Adrenal gland (tissue), 12 donors: Measurements from ENCODE around the gene FAM240A. TPM values are rescaled to one million over a fixed set of nuclear protein-coding genes. Genes with fewer than 3 reads are reported as not detected.

Source experiments
- DNase-seq, 7 donors: peaks; one replicate each; pipeline ENCODE4 v3.0.0-alpha.2; 2019 to 2020
- H3K27ac ChIP-seq, 5 donors: fragments of 200-600 bp; sonication (generic) in 4 of 5; 1 replicate in 3 of 5; 2 replicates in 2 of 5; pipeline versions ENCODE4 v1.5.1 to v1.8.0; 2016 to 2020; ENCODE audit warnings: mild to moderate bottlenecking in 1 of 5
- H3K27me3 ChIP-seq: fragments of 200-600 bp; 2 replicates; pipeline ENCODE4 v1.8.0; 2021
- H3K36me3 ChIP-seq, 2 donors: fragments of 200-600 bp; replicated peaks in 1 of 2; 1 replicate in 1 of 2; 2 replicates in 1 of 2; pipeline versions ENCODE4 v1.5.1 to v1.8.0; 2018 to 2022
- H3K4me1 ChIP-seq, 2 donors: fragments of 200-600 bp; replicated peaks in 1 of 2; 1 replicate in 1 of 2; 2 replicates in 1 of 2; pipeline versions ENCODE4 v1.5.1 to v1.8.0; 2018 to 2021
- H3K4me3 ChIP-seq, 4 donors: fragments of 200-600 bp; sonication (generic) in 3 of 4; one replicate each; pipeline ENCODE4 v1.5.1; 2016 to 2018
- H3K9me3 ChIP-seq, 3 donors: fragments of 200-600 bp; sonication (generic) in 1 of 3; replicated peaks in 1 of 3; 1 replicate in 2 of 3; 2 replicates in 1 of 3; pipeline versions ENCODE4 v1.5.1 to v1.8.0; 2016 to 2021
- CTCF ChIP-seq, 6 experiments: fragments of 450-650 bp in 4 of 6; fragments of 200-600 bp in 2 of 6; sonication (generic) in 1 of 6; IDR thresholded peaks; 1 replicate in 5 of 6; 2 replicates in 1 of 6; pipeline versions ENCODE4 v1.5.1 to v1.8.0; 2016 to 2021; ENCODE audit warnings: antibody characterized with exemption in 6 of 6, mild to moderate bottlenecking in 2 of 6, moderate library complexity in 1 of 6
- POLR2A ChIP-seq, 2 donors: fragments of 450-650 bp; IDR thresholded peaks; one replicate each; pipeline ENCODE4 v1.6.1; 2017; ENCODE audit warnings: antibody characterized with exemption in 2 of 2, mild to moderate bottlenecking in 2 of 2, moderate library complexity in 1 of 2
- WGBS, 4 donors: extraction: QIAGEN DNeasy Blood & Tissue Kit in 2 of 4; methylation state at CpG; one replicate each; pipeline versions ENCODE4 v1.1.5 to v1.1.7; 2013 to 2017; 5-methylcytosine and 5-hydroxymethylcytosine counted together
- intact Hi-C, 2 donors: fragments of 100-400 bp; cut with DNase I; formaldehyde crosslinking; loops; one replicate each; pipeline versions ENCODE4 v1.14.1 to v1.15.0; 2022 to 2023
- polyA plus RNA-seq, 3 donors: library from polyadenylated mRNA; stranded (reverse); fragments of 200-250 nt in 2 of 3; fragments of 350-450 nt in 1 of 3; fragmentation: Illumina TruSeq in 1 of 3; extraction: RNeasy Lipid Tissue Mini Kit (QIAGEN cat#74804) in 1 of 3; gene quantifications; one replicate each; pipeline ENCODE4 v1.2.3, GENCODE V29; 2013 to 2014
- total RNA-seq, 9 donors: library from RNA; depleted of rRNA in 4 of 9; stranded (reverse); fragments of >200 nt in 4 of 9; fragments of 120-200 nt in 1 of 9; fragmentation: NEBNext Ultra II Directional in 1 of 9; extraction: Animal tissue kit (Norgen Biotek cat#: 25700) in 1 of 9; gene quantifications; one replicate each; pipeline versions ENCODE4 v1.1.0 to v1.2.4, GENCODE V29; 2013 to 2023
- donor health status: healthy with polysubstance abuse.
- donor health status: Bipolar disorder and iron deficiency.
- donor health status: DM: yes; HTN: yes; CAD: no.
- donor health status: DM: no; HTN: no; CAD: no.
- donor health status: DM: no; HTN: no; CAD: no.
- donor health status: DM: yes; HTN: yes; CAD: no.

The FAM240A gene
- total and polyA plus RNA-seq, 12 donors, result 0.25 TPM; not detected in 11

GRCh38 chr3:46593979-46594378, 18.3 kb upstream of the FAM240A start:
- H3K27me3 ChIP-seq, result no peaks in the 10 kb centered on the region
- no peak for DNase-seq
- H3K36me3 ChIP-seq, result no peaks in the 10 kb centered on the region
- intact Hi-C loops, result no loop called here
- no peak overlapping the region for H3K4me3 ChIP-seq
- H3K27ac ChIP-seq, result no peak overlapping the region
- H3K4me1 ChIP-seq, result no peaks in the 10 kb centered on the region
- no peaks in the 10 kb centered on the region for H3K9me3 ChIP-seq
- no peak for TF ChIP-seq CTCF (IDR thresholded peaks at IDR 0.05)
- no peak for TF ChIP-seq POLR2A (IDR thresholded peaks at IDR 0.05)

- Histone ChIP-seq H3K4me1 (no peaks in the 10 kb centered on the region), H3K36me3 (no peaks in the 10 kb centered on the region), H3K9me3 (no peaks in the 10 kb centered on the region), H3K4me3 (no peak overlapping the region), H3K27ac (no peak overlapping the region), H3K27me3 (no peaks in the 10 kb centered on the region)
- DNase-seq, result no peak
- intact Hi-C loops, result no loop called here
- WGBS, 4 donors, result 88 to 91% (median 89%) methylated on average over 4 of the region's 4 CpGs
- no peak for TF ChIP-seq POLR2A (IDR thresholded peaks at IDR 0.05)
- TF ChIP-seq CTCF (IDR thresholded peaks at IDR 0.05), result no peak
These were observed 17.6 kb upstream of the FAM240A start for GRCh38 chr3:46594723-46595122.

- no peak overlapping the region for H3K27ac ChIP-seq
- no peak for DNase-seq
- no peaks in the 10 kb centered on the region for H3K36me3 ChIP-seq
- intact Hi-C loops, result no loop called here
- TF ChIP-seq CTCF (IDR thresholded peaks at IDR 0.05), result no peak
- TF ChIP-seq POLR2A (IDR thresholded peaks at IDR 0.05), result no peak
- no peak overlapping the region for H3K4me3 ChIP-seq
- no peaks in the 10 kb centered on the region for H3K27me3 ChIP-seq
- no peaks in the 10 kb centered on the region for H3K4me1 ChIP-seq
- 58 to 77% (median 72%) methylated on average over 7 to 8 of the region's 8 CpGs for WGBS, 4 donors
- H3K9me3 ChIP-seq, result no peaks in the 10 kb centered on the region
These were observed 16.5 kb upstream of the FAM240A start for GRCh38 chr3:46595819-46596314.

- no peak overlapping the region for H3K27ac ChIP-seq
- TF ChIP-seq CTCF (IDR thresholded peaks at IDR 0.05) (no peak), POLR2A (IDR thresholded peaks at IDR 0.05) (no peak)
- no peaks in the 10 kb centered on the region for H3K9me3 ChIP-seq
- H3K4me3 ChIP-seq, result no peak overlapping the region
- no peaks in the 10 kb centered on the region for H3K4me1 ChIP-seq
- H3K27me3 ChIP-seq, result no peaks in the 10 kb centered on the region
- no peak for DNase-seq
- no peaks in the 10 kb centered on the region for H3K36me3 ChIP-seq
- intact Hi-C loops, result no loop called here
- 70 to 90% (median 79%) methylated on average over 5 of the region's 5 CpGs for WGBS, 4 donors
These were observed 12.7 kb upstream of the FAM240A start for GRCh38 chr3:46599590-46599989.
